HG02798 (cell line): Measurements from ENCODE around the gene SERP1.
"Not testable (repeated sequence)": the region's sequence is repeated elsewhere in the genome, so short reads cannot be mapped to it uniquely, and the experiment has no call there.

Experiments
- ATAC-seq: cut with Tn5 transposase; IDR thresholded peaks from one replicate; pipeline ENCODE4 v1.9.1; 2021; ENCODE audit warnings: mild to moderate bottlenecking; ENCODE audit not compliant: unreplicated experiment, poor library complexity

Gene SERP1

GRCh38 chr3:150540297-150540696 lies 6.0 kb downstream of the SERP1 start:
- no peak for ATAC-seq

DNA sequence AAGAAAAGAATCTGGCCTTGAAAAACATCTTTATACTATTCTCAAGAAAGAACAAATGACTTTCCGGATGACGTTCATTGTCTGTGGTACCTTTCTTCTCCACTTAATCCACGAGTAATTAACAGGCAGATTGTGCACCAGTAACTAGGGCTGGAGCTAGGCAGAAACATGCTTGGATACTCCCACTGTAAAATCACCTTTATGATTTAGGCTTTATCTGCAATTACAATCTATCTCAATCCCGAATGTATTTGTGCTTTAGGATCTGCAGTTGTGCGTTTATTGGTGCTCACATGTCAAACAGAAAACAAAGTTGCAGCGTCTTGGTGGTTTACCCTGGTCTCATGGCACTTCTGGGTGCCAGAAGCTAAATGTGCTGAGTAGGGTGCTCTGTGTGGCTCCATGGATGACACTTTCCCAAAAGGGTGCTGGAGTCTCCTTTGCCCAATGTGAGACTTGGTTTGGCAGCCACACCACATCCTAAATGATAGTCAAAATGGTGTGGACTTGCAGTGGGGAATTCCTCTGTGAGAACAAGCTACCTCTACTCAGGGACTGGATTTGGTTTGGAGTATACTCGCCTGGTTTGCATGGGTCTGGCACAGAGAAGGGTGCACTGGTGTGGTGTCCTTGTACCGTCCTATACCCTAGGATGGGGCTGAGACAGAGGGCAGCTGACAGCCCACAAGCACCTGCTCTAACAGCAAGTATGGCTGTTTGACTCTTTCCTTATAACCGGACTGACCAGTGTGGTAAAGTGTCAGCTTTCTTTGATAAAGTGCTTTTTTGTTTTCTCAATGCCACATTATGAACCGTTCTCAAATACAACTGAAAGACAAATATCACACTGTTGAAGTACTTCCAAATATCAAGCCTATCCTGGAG lies 7.7 kb downstream of the SERP1 start:
- no peak for ATAC-seq

- ATAC-seq: no peak
Measured at GRCh38 chr3:150535204-150535603, 11.1 kb downstream of the SERP1 start.

- ATAC-seq: no peak
Measured at GRCh38 chr3:150531775-150532174, 14.5 kb downstream of the SERP1 start.

DNA sequence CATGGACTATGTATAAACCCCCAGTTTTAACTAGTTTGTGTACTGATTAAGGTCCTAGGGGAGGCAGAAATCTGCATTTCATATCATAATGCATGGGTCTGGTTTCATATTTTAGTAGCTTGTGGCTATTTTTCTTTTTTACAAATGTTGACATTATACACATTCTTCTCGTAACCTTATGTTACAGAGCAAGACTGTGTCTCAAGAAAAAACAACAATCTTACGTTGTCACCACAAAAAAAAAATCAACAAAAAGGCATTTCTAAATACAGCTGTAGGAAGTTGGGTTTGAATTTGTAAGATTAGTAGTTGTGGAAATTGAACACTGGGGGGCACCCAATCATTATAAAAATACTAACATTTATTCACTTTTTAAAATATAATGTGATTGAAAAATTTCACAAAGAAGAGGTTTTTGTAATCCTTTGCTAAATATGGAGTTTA lies 17.9 kb downstream of the SERP1 start:
- no peak for ATAC-seq

DNA sequence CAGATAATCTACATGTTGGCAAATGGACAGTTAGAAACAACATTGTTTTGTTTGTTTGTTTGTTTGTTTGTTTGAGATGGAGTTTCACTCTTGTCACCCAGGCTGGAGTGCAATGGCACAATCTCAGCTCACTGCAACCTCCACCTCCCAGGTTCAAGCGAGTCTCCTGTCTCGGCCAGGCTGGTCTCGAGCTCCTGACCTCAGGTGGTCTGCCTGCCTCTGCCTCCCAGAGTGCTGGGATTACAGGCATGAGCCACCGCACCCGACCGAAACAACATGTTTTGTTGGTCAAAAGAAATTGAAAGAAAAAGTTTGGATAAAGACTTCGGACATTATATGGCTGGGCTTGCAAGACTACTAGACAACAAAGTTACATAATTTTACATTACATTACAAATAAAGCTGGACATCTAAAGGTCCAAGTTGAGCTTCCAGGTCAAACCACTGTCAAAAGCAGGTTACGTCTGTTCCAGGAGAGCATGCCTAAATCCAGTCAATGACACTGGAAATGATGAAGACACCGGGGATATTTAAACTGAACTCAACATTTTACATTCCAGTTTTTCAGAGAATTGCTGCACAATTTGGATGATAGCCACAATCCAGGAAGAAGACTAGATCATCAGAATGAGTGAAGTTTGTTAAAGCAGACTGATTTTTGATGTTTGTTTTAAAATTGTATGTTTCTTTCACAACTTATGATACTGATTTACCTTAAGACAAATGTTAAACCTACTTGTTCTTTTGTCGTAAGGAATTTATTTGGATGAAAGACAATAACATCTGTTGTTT lies 18.6 kb downstream of the SERP1 start:
- ATAC-seq: no peak

GRCh38 chr3:150523538-150523937 lies 22.8 kb downstream of the SERP1 start:
- ATAC-seq: no peak

GRCh38 chr3:150521463-150521862 lies 24.8 kb downstream of the SERP1 start:
- ATAC-seq: no peak

DNA sequence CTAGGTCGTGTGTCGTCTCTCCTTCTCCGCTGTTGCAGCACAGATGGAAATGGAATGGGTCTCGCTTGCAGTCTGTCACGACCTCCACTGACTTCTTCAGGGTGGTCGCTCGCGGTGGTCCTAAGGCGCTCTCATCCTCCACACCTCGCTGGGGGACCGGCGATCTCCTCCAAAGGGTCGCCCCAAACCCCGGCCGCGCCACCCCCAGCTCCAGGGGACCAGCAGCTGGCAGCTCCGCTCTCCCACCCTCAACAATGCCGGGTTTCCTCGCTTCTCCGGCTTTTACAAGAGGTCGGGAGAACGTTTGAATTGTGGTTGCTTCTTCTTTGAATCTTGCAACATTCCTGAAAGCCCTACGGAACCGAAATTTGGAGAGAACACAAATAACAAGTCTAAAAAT lies 25.9 kb downstream of the SERP1 start:
- no peak for ATAC-seq

GRCh38 chr3:150519026-150519425 lies 27.3 kb downstream of the SERP1 start:
- ATAC-seq: no peak

GRCh38 chr3:150515210-150515609 lies 31.1 kb downstream of the SERP1 start:
- ATAC-seq: no peak

- no peak for ATAC-seq
Measured at GRCh38 chr3:150511122-150511821, 35.0 kb downstream of the SERP1 start.

- ATAC-seq: no peak
Measured at GRCh38 chr3:150509780-150510179, 36.5 kb downstream of the SERP1 start.

DNA sequence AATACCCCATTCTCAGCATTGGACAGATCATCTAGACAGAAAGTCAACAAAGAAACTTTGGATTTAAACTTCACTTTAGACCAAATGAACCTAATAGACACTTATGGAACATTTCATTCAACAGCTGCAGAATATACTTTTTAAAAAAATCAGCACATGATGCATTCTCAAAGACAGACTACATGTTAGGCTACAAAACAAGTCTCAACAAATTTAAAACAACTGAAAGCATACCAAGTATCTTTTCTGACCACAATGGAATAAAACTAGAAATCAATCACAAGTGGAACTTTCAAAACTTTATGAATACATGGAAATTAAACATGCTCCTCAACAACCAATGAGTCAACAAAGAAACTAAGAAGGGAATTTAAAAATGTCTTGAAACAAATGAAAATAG lies 37.9 kb downstream of the SERP1 start:
- ATAC-seq: no peak

- no peak for ATAC-seq
Measured at GRCh38 chr3:150504483-150504882, 41.8 kb downstream of the SERP1 start.

- ATAC-seq: no peak
Measured at GRCh38 chr3:150503402-150504099, 42.7 kb downstream of the SERP1 start.

DNA sequence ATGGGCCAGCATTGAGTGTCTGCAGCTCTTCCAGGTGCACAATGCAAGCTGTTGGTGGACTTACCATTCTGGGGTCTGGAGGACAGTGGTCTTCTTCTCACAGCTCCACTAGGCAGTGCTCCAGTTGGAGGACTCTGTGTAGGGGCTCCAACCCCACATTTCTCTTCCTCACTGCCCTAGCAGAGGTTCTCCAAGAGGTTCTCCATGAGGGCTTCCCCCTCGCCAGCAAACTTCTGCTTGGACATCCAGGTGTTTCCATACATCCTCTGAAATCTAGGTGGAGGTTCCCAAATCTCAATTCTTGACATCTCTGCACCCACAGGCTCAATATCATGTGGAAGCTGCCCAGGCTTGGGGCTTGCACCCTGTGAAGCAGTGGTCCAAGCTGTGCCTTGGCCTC lies 45.3 kb downstream of the SERP1 start:
- ATAC-seq: not testable (repeated sequence)

GRCh38 chr3:150497956-150498355 lies 48.3 kb downstream of the SERP1 start:
- no peak for ATAC-seq

DNA sequence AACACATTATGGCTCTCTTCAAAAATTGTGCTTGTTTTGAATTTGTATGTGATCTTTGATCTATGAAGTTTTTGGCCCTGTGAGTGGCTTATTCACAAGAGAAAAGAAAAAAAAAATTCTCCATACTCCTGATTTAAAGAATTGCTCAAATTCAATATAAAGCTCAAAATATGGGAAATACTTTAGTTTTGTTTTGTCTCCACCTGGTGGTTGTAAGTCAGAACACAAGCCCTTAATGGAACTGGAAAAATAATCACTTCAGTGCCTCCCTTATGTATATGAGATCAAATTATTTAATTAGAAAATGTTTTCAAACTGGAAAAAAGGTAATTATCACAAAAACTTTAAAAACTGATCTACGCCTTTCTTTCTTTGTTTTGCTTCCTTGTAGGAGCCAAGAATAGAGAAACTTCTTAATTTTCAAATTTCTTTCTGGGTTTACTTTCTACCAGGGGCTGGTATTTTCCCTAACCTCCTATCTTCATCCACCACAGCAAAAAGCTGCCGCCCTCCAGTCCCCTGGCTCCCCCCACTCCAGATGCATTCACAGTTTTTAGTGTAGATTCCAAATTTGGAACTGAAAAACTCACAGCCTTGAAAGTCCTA lies 50.6 kb downstream of the SERP1 start:
- no peak for ATAC-seq

- no peak for ATAC-seq
Measured at GRCh38 chr3:150495149-150495548, 51.1 kb downstream of the SERP1 start.
